Upper lobe of left lung (tissue), 4 donors: ENCODE measurements around the gene FER.

Experiments
- EP300 ChIP-seq, 4 donors: sonication (generic); formaldehyde crosslinking; IDR thresholded peaks; one replicate each; pipeline ENCODE4 v1.5.1; 2017; ENCODE audit warnings: antibody characterized with exemption in 4 of 4, control low read depth in 2 of 4
- POLR2A ChIP-seq, 4 donors: fragments of 450-650 bp; IDR thresholded peaks; one replicate each; pipeline ENCODE4 v1.5.1; 2016 to 2017; ENCODE audit warnings: antibody characterized with exemption in 4 of 4, mild to moderate bottlenecking in 2 of 4
- TF ChIP-seq, protein P1 (sequence below), 6 experiments: fragments of 450-650 bp in 4 of 6; fragments of 200-600 bp in 2 of 6; sonication (generic) in 2 of 6; IDR thresholded peaks; one replicate each; pipeline ENCODE4 v1.5.1; 2016 to 2019; ENCODE audit warnings: antibody characterized with exemption in 6 of 6

DNA sequence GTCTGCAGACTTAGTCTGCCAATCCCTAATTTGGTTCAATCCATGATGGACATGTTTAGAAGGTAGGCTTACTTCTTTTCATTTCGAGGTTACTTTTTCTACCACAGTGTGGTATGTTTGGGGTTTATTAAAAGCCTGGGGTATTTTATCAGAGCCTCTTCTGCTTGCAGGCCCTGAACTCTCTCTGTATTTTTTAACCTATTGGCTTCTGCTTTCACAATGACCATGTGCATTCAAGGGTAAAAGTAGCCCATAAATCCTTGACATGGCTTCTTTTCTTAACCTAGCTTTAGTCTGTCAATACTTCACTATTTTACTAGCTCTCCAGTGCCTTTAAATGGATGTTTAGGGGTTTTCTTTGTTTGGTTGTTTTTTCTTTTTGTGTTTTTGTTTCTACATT lies 286.6 kb downstream of the FER start:
- TF ChIP-seq, protein P1, sequence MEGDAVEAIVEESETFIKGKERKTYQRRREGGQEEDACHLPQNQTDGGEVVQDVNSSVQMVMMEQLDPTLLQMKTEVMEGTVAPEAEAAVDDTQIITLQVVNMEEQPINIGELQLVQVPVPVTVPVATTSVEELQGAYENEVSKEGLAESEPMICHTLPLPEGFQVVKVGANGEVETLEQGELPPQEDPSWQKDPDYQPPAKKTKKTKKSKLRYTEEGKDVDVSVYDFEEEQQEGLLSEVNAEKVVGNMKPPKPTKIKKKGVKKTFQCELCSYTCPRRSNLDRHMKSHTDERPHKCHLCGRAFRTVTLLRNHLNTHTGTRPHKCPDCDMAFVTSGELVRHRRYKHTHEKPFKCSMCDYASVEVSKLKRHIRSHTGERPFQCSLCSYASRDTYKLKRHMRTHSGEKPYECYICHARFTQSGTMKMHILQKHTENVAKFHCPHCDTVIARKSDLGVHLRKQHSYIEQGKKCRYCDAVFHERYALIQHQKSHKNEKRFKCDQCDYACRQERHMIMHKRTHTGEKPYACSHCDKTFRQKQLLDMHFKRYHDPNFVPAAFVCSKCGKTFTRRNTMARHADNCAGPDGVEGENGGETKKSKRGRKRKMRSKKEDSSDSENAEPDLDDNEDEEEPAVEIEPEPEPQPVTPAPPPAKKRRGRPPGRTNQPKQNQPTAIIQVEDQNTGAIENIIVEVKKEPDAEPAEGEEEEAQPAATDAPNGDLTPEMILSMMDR (IDR thresholded peaks at IDR 0.05), result no peak
- TF ChIP-seq POLR2A (IDR thresholded peaks at IDR 0.05) (no peak), EP300 (IDR thresholded peaks at IDR 0.05) (no peak)
